ENCODE results near the gene ACCSL.

GRCh38 chr11:44010789-44011251 is 37.0 kb upstream of the ACCSL start:
- TF ChIP-seq CTCF (conservative IDR thresholded peaks at IDR 0.05; ENCODE audit: low read depth, low read length) = no peak
- no peak for TF ChIP-seq EZH2 (IDR thresholded peaks at IDR 0.05; ENCODE audit: low read length, unreplicated experiment)
